AG09309 (cell line): ENCODE measurements around the gene NDUFA6.

Experiments
- DNase-seq: peaks from one replicate; pipeline ENCODE4 v3.0.0-alpha.2; 2010; ENCODE audit warnings: low read depth
- H3K4me3 ChIP-seq: 2 replicates; pipeline ENCODE4 v1.5.1; 2011; ENCODE audit warnings: mild to moderate bottlenecking, low read depth, low read length, moderate library complexity; ENCODE audit not compliant: control insufficient read depth
- CTCF ChIP-seq: IDR thresholded peaks from 2 replicates; pipeline ENCODE4 v1.5.1; 2011; ENCODE audit warnings: mild to moderate bottlenecking, low read depth, low read length, inconsistent platforms; ENCODE audit not compliant: insufficient read depth, control insufficient read depth; ENCODE audit errors: missing control alignments

The NDUFA6 gene

GRCh38 chr22:42065438-42066125 lies 25.0 kb downstream of the NDUFA6 start:
- no peak overlapping the region for H3K4me3 ChIP-seq
- TF ChIP-seq CTCF = no peak
- no peak for DNase-seq

GRCh38 chr22:42064629-42065028 lies 25.9 kb downstream of the NDUFA6 start:
- DNase-seq = no peak
- H3K4me3 ChIP-seq = no peak overlapping the region
- TF ChIP-seq CTCF = no peak

GRCh38 chr22:42062506-42063170 lies 27.9 kb downstream of the NDUFA6 start:
- no peak for DNase-seq
- TF ChIP-seq CTCF = no peak
- no peak overlapping the region for H3K4me3 ChIP-seq

- no peak for TF ChIP-seq CTCF
- DNase-seq = no peak
- H3K4me3 ChIP-seq = no peak overlapping the region
Observed at GRCh38 chr22:42061041-42061440, 29.5 kb downstream of the NDUFA6 start.

GRCh38 chr22:42060489-42060888 lies 30.1 kb downstream of the NDUFA6 start:
- TF ChIP-seq CTCF = no peak
- DNase-seq = no peak
- no peak overlapping the region for H3K4me3 ChIP-seq

- H3K4me3 ChIP-seq = no peak overlapping the region
- no peak for TF ChIP-seq CTCF
- no peak for DNase-seq
Observed at GRCh38 chr22:42056757-42057511, 33.6 kb downstream of the NDUFA6 start.
